Spleen (tissue), 11 donors: ENCODE measurements around the gene SLC30A4. TPM values are rescaled to one million over a fixed set of nuclear protein-coding genes. Genes with fewer than 3 reads are reported as not detected.

ENCODE experiments used
- DNase-seq: peaks from one replicate; pipeline ENCODE4 v3.0.0-alpha.2; 2020
- H3K27ac ChIP-seq, 8 donors: fragments of 200-600 bp; sonication (generic) in 7 of 8; 1 replicate in 4 of 8; 2 replicates in 4 of 8; pipeline versions ENCODE4 v1.5.0 to v1.8.0; 2016 to 2021; ENCODE audit warnings: inconsistent platforms in 4 of 8, mild to moderate bottlenecking in 4 of 8, moderate library complexity in 1 of 8
- H3K27me3 ChIP-seq, 7 donors: fragments of 200-600 bp; sonication (generic) in 6 of 7; replicated peaks in 1 of 7; 1 replicate in 4 of 7; 2 replicates in 3 of 7; pipeline versions ENCODE4 v1.5.0 to v1.8.0; 2016 to 2021; ENCODE audit warnings: inconsistent platforms in 3 of 7, mild to moderate bottlenecking in 1 of 7
- H3K36me3 ChIP-seq, 6 donors: fragments of 200-600 bp; sonication (generic) in 5 of 6; 1 replicate in 4 of 6; 2 replicates in 2 of 6; pipeline versions ENCODE4 v1.5.0 to v1.8.0; 2016 to 2021; ENCODE audit warnings: inconsistent platforms in 2 of 6
- H3K4me1 ChIP-seq, 6 donors: fragments of 200-600 bp; sonication (generic) in 5 of 6; 1 replicate in 3 of 6; 2 replicates in 3 of 6; pipeline versions ENCODE4 v1.5.0 to v1.8.0; 2016 to 2021; ENCODE audit warnings: inconsistent platforms in 3 of 6
- H3K4me3 ChIP-seq, 8 donors: fragments of 200-600 bp; sonication (generic) in 7 of 8; 1 replicate in 4 of 8; 2 replicates in 4 of 8; pipeline versions ENCODE4 v1.5.0 to v1.8.0; 2016 to 2021; ENCODE audit warnings: inconsistent platforms in 4 of 8, mild to moderate bottlenecking in 4 of 8, moderate library complexity in 2 of 8
- H3K9me3 ChIP-seq, 8 donors: fragments of 200-600 bp; sonication (generic) in 7 of 8; 1 replicate in 4 of 8; 2 replicates in 4 of 8; pipeline versions ENCODE4 v1.5.0 to v1.8.0; 2016 to 2021; ENCODE audit warnings: inconsistent platforms in 4 of 8
- CTCF ChIP-seq, 11 experiments: fragments of 200-600 bp in 7 of 11; fragments of 450-650 bp in 4 of 11; sonication (generic) in 4 of 11; IDR thresholded peaks in 8 of 11; conservative IDR thresholded peaks in 3 of 11; 1 replicate in 7 of 11; 2 replicates in 4 of 11; pipeline versions ENCODE4 v1.4.0 to v1.8.0; 2016 to 2021; ENCODE audit warnings: antibody characterized with exemption in 11 of 11, inconsistent platforms in 4 of 11, mild to moderate bottlenecking in 1 of 11
- POLR2A ChIP-seq, 3 donors: fragments of 450-650 bp; IDR thresholded peaks; one replicate each; pipeline ENCODE4 v1.5.1; 2017; ENCODE audit warnings: antibody characterized with exemption in 3 of 3, mild to moderate bottlenecking in 1 of 3
- POLR2AphosphoS5 ChIP-seq, 3 donors: sonication (generic); formaldehyde crosslinking; IDR thresholded peaks; one replicate each; pipeline ENCODE4 v1.5.1; 2017; ENCODE audit warnings: antibody characterized with exemption in 3 of 3
- WGBS, 5 donors: extraction: QIAGEN DNeasy Blood & Tissue Kit in 3 of 5; methylation state at CpG; one replicate each; pipeline versions ENCODE4 v1.1.5 to v1.1.7; 2013 to 2018; 5-methylcytosine and 5-hydroxymethylcytosine counted together
- intact Hi-C: fragments of 100-400 bp; cut with DNase I; formaldehyde crosslinking; loops from one replicate; pipeline ENCODE4 v1.15.0; 2023; ENCODE audit warnings: low total_unique reads
- polyA plus RNA-seq, 3 donors: library from polyadenylated mRNA; stranded (reverse); fragments of 200-250 nt; gene quantifications; one replicate each; pipeline ENCODE4 v1.2.1, GENCODE V29; 2013
- total RNA-seq, 7 donors: library from RNA; depleted of rRNA in 3 of 7; stranded (reverse); fragments of >200 nt in 3 of 7; fragmentation: NEBNext Ultra II Directional in 4 of 7; extraction: Animal tissue kit (Norgen Biotek cat#: 25700) in 4 of 7; gene quantifications; one replicate each; pipeline versions ENCODE4 v1.1.0 to v1.2.1, GENCODE V29; 2016 to 2021
- donor health status: healthy with polysubstance abuse.
- donor health status: DM: no; HTN: no; CAD: no; lungs with moderate emphysema.
- donor health status: DM: no; HTN: no; CAD: no.
- donor health status: Bipolar disorder and iron deficiency.
- donor health status: healthy.
- donor health status: DM: no; HTN: no; CAD: no.
- donor health status: DM: yes; HTN: yes; CAD: no.

Gene SLC30A4
- total and polyA plus RNA-seq, 10 donors = 1.0 to 11.8 (median 7.8) TPM

GRCh38 chr15:45435124-45435903, 87.2 kb downstream of the SLC30A4 start:
- H3K36me3 ChIP-seq = no peaks in the 10 kb centered on the region
- peaks cover 0 to 7% (median 4%) of the 10 kb centered on the region in 6 donors for H3K4me1 ChIP-seq
- no peak overlapping the region for H3K27ac ChIP-seq
- intact Hi-C loops = no loop called here
- no peak overlapping the region for H3K4me3 ChIP-seq
- peaks cover 0 to 7% (median 0%) of the 10 kb centered on the region in 7 donors for H3K27me3 ChIP-seq
- H3K9me3 ChIP-seq = no peaks in the 10 kb centered on the region
- WGBS, 5 donors = 83 to 88% (median 87%) methylated on average over 8 of the region's 8 CpGs
- no peak for DNase-seq
- TF ChIP-seq POLR2AphosphoS5 (IDR thresholded peaks at IDR 0.05) (no peak), CTCF (IDR thresholded peaks at IDR 0.05 in 8 of 11, conservative IDR thresholded peaks at IDR 0.05 in 3 of 11) (no peak), POLR2A (IDR thresholded peaks at IDR 0.05) (no peak)

GRCh38 chr15:45434078-45434567, 88.4 kb downstream of the SLC30A4 start:
- Histone ChIP-seq H3K4me3 (no peak overlapping the region), H3K4me1 (peaks cover 0 to 13% (median 9%) of the 10 kb centered on the region in 6 donors), H3K27me3 (peaks cover 0 to 12% (median 0%) of the 10 kb centered on the region in 7 donors), H3K36me3 (no peaks in the 10 kb centered on the region), H3K9me3 (no peaks in the 10 kb centered on the region), H3K27ac (no peak overlapping the region)
- DNase-seq = no peak
- no peak for TF ChIP-seq POLR2AphosphoS5 (IDR thresholded peaks at IDR 0.05)
- no peak for TF ChIP-seq CTCF (IDR thresholded peaks at IDR 0.05 in 8 of 11, conservative IDR thresholded peaks at IDR 0.05 in 3 of 11)
- TF ChIP-seq POLR2A (IDR thresholded peaks at IDR 0.05) = no peak
- intact Hi-C loops = no loop called here
- WGBS, 5 donors = 76 to 96% (median 89%) methylated on average over 2 of the region's 2 CpGs

GRCh38 chr15:45431511-45431910, 91.0 kb downstream of the SLC30A4 start:
- Histone ChIP-seq H3K4me3 (no peak overlapping the region), H3K27ac (no peak overlapping the region), H3K27me3 (peaks cover 0 to 12% (median 0%) of the 10 kb centered on the region in 7 donors), H3K9me3 (no peaks in the 10 kb centered on the region), H3K4me1 (peaks cover 0 to 13% (median 9%) of the 10 kb centered on the region in 6 donors), H3K36me3 (no peaks in the 10 kb centered on the region)
- intact Hi-C loops = no loop called here
- DNase-seq = no peak
- TF ChIP-seq POLR2A (IDR thresholded peaks at IDR 0.05) (no peak), CTCF (IDR thresholded peaks at IDR 0.05 in 8 of 11, conservative IDR thresholded peaks at IDR 0.05 in 3 of 11) (no peak), POLR2AphosphoS5 (IDR thresholded peaks at IDR 0.05) (no peak)
- 87 to 95% (median 92%) methylated on average over 2 of the region's 2 CpGs for whole genome bisulfite sequencing, 5 donors
